DND-41 (cell line): ENCODE results near the gene SLC10A7.

Experiments used
- CTCF ChIP-seq: IDR thresholded peaks from 2 replicates; pipeline ENCODE4 v1.5.1; 2012; ENCODE audit warnings: borderline replicate concordance, low read length, moderate library complexity, mild to moderate bottlenecking; ENCODE audit not compliant: poor library complexity, severe bottlenecking; ENCODE audit errors: extremely low read depth
- EZH2 ChIP-seq: IDR thresholded peaks from 3 replicates; pipeline ENCODE4 v1.6.1; 2012; ENCODE audit warnings: borderline replicate concordance, low read depth, mild to moderate bottlenecking, moderate library complexity, low read length, inconsistent platforms; ENCODE audit not compliant: severe bottlenecking

GRCh38 chr4:146545102-146545501 lies 23.4 kb upstream of the SLC10A7 start:
- no peak for TF ChIP-seq CTCF
- no peak for TF ChIP-seq EZH2
